IPS-18a (cell line): ENCODE measurements around the gene HNF1A.
"Not testable (repeated sequence)": the region's sequence is repeated elsewhere in the genome, so short reads cannot be mapped to it uniquely, and the experiment has no call there.

ENCODE experiments used
- H3K27ac ChIP-seq: one replicate; pipeline ENCODE4 v1.5.1; 2013; ENCODE audit warnings: low read length
- H3K27me3 ChIP-seq: one replicate; pipeline ENCODE4 v1.6.1; 2013; ENCODE audit warnings: mild to moderate bottlenecking, low read length; ENCODE audit not compliant: control insufficient read depth, insufficient read depth
- H3K36me3 ChIP-seq: one replicate; pipeline ENCODE4 v1.6.1; 2013; ENCODE audit warnings: low read depth, low read length; ENCODE audit not compliant: control insufficient read depth
- H3K4me1 ChIP-seq: one replicate; pipeline ENCODE4 v1.6.1; 2013; ENCODE audit warnings: low read depth, low read length; ENCODE audit not compliant: control insufficient read depth
- H3K4me3 ChIP-seq: one replicate; pipeline ENCODE4 v1.5.1; 2013; ENCODE audit warnings: low read length
- H3K9ac ChIP-seq: one replicate; pipeline ENCODE4 v1.6.1; 2013; ENCODE audit warnings: mild to moderate bottlenecking, low read length, moderate library complexity
- H3K9me3 ChIP-seq: one replicate; pipeline ENCODE4 v1.6.1; 2013; ENCODE audit warnings: low read depth, low read length; ENCODE audit not compliant: control insufficient read depth

HNF1A gene

GRCh38 chr12:120941412-120941811 lies 36.9 kb upstream of the HNF1A start:
- Histone ChIP-seq H3K27ac (no peak overlapping the region), H3K27me3 (no peaks in the 10 kb centered on the region), H3K9ac (no peak overlapping the region), H3K4me3 (no peak overlapping the region), H3K4me1 (no peaks in the 10 kb centered on the region), H3K36me3 (no peaks in the 10 kb centered on the region), H3K9me3 (no peaks in the 10 kb centered on the region)

- H3K27me3 ChIP-seq, result no peaks in the 10 kb centered on the region
- no peak overlapping the region for H3K9ac ChIP-seq
- no peak overlapping the region for H3K4me3 ChIP-seq
- H3K9me3 ChIP-seq, result no peaks in the 10 kb centered on the region
- no peak overlapping the region for H3K27ac ChIP-seq
- no peaks in the 10 kb centered on the region for H3K36me3 ChIP-seq
- no peaks in the 10 kb centered on the region for H3K4me1 ChIP-seq
Measured at GRCh38 chr12:120941846-120942405, 36.4 kb upstream of the HNF1A start.

- no peak overlapping the region for H3K4me3 ChIP-seq
- H3K4me1 ChIP-seq, result no peaks in the 10 kb centered on the region
- H3K36me3 ChIP-seq, result no peaks in the 10 kb centered on the region
- H3K27ac ChIP-seq, result no peak overlapping the region
- H3K9ac ChIP-seq, result no peak overlapping the region
- H3K9me3 ChIP-seq, result no peaks in the 10 kb centered on the region
- no peaks in the 10 kb centered on the region for H3K27me3 ChIP-seq
Measured at GRCh38 chr12:120943482-120943881, 34.9 kb upstream of the HNF1A start.

- Histone ChIP-seq H3K9me3 (no peaks in the 10 kb centered on the region), H3K4me1 (no peaks in the 10 kb centered on the region), H3K36me3 (no peaks in the 10 kb centered on the region), H3K9ac (no peak overlapping the region), H3K27me3 (no peaks in the 10 kb centered on the region), H3K4me3 (no peak overlapping the region), H3K27ac (no peak overlapping the region)
Measured at GRCh38 chr12:120944645-120945217, 33.6 kb upstream of the HNF1A start.

- H3K4me3 ChIP-seq, H3K9me3 ChIP-seq, H3K27me3 ChIP-seq, H3K36me3 ChIP-seq, H3K27ac ChIP-seq, H3K4me1 ChIP-seq, H3K9ac ChIP-seq: not testable (repeated sequence)
Measured at GRCh38 chr12:120945516-120945915, 32.8 kb upstream of the HNF1A start.

GRCh38 chr12:120950260-120950799 lies 28.0 kb upstream of the HNF1A start:
- H3K9ac ChIP-seq, H3K36me3 ChIP-seq, H3K27me3 ChIP-seq: not testable (repeated sequence)

GRCh38 chr12:120950807-120951206 lies 27.5 kb upstream of the HNF1A start:
- no peak overlapping the region for H3K27ac ChIP-seq
- no peaks in the 10 kb centered on the region for H3K27me3 ChIP-seq

More at GRCh38 chr12:120950260-120950799, 28.0 kb upstream of the HNF1A start:
- H3K4me1 ChIP-seq, H3K9me3 ChIP-seq, H3K4me3 ChIP-seq, H3K27ac ChIP-seq: not testable (repeated sequence)

GRCh38 chr12:120955232-120955631 lies 23.1 kb upstream of the HNF1A start:
- Histone ChIP-seq H3K27me3 (no peaks in the 10 kb centered on the region), H3K4me1 (no peaks in the 10 kb centered on the region), H3K4me3 (no peak overlapping the region), H3K36me3 (no peaks in the 10 kb centered on the region), H3K9me3 (no peaks in the 10 kb centered on the region), H3K27ac (no peak overlapping the region), H3K9ac (no peak overlapping the region)

More at GRCh38 chr12:120950807-120951206, 27.5 kb upstream of the HNF1A start:
- Histone ChIP-seq H3K4me1 (no peaks in the 10 kb centered on the region), H3K9me3 (no peaks in the 10 kb centered on the region), H3K4me3 (no peak overlapping the region), H3K36me3 (no peaks in the 10 kb centered on the region), H3K9ac (no peak overlapping the region)

GRCh38 chr12:120956579-120957300 lies 21.6 kb upstream of the HNF1A start:
- Histone ChIP-seq H3K27ac (no peak overlapping the region), H3K36me3 (no peaks in the 10 kb centered on the region), H3K4me3 (no peak overlapping the region), H3K9ac (no peak overlapping the region), H3K9me3 (no peaks in the 10 kb centered on the region), H3K27me3 (no peaks in the 10 kb centered on the region), H3K4me1 (no peaks in the 10 kb centered on the region)

GRCh38 chr12:120959111-120959878 lies 19.0 kb upstream of the HNF1A start:
- no peak overlapping the region for H3K4me3 ChIP-seq
- H3K9me3 ChIP-seq, result no peaks in the 10 kb centered on the region
- no peaks in the 10 kb centered on the region for H3K27me3 ChIP-seq
- no peak overlapping the region for H3K9ac ChIP-seq
- no peaks in the 10 kb centered on the region for H3K4me1 ChIP-seq
- H3K27ac ChIP-seq, result no peak overlapping the region
- H3K36me3 ChIP-seq, result no peaks in the 10 kb centered on the region

- no peaks in the 10 kb centered on the region for H3K36me3 ChIP-seq
- no peak overlapping the region for H3K27ac ChIP-seq
- no peak overlapping the region for H3K4me3 ChIP-seq
- H3K9me3 ChIP-seq, result no peaks in the 10 kb centered on the region
- H3K9ac ChIP-seq, result no peak overlapping the region
- H3K4me1 ChIP-seq, result no peaks in the 10 kb centered on the region
- H3K27me3 ChIP-seq, result no peaks in the 10 kb centered on the region
Measured at GRCh38 chr12:120960657-120961056, 17.7 kb upstream of the HNF1A start.
